NCI-H2196 (cell line): ENCODE results near the gene PPL.
"Not testable (repeated sequence)": the region's sequence is repeated elsewhere in the genome, so short reads cannot be mapped to it uniquely, and the experiment has no call there.

Experiments
- DNase-seq: peaks from one replicate; lab custom pipeline; 2025; ENCODE audit not compliant: unreplicated experiment; lab: John Stamatoyannopoulos, UW

PPL gene

GRCh38 chr16:4960579-4960978 is 23.6 kb upstream of the PPL start:
- no peak for DNase-seq

DNA sequence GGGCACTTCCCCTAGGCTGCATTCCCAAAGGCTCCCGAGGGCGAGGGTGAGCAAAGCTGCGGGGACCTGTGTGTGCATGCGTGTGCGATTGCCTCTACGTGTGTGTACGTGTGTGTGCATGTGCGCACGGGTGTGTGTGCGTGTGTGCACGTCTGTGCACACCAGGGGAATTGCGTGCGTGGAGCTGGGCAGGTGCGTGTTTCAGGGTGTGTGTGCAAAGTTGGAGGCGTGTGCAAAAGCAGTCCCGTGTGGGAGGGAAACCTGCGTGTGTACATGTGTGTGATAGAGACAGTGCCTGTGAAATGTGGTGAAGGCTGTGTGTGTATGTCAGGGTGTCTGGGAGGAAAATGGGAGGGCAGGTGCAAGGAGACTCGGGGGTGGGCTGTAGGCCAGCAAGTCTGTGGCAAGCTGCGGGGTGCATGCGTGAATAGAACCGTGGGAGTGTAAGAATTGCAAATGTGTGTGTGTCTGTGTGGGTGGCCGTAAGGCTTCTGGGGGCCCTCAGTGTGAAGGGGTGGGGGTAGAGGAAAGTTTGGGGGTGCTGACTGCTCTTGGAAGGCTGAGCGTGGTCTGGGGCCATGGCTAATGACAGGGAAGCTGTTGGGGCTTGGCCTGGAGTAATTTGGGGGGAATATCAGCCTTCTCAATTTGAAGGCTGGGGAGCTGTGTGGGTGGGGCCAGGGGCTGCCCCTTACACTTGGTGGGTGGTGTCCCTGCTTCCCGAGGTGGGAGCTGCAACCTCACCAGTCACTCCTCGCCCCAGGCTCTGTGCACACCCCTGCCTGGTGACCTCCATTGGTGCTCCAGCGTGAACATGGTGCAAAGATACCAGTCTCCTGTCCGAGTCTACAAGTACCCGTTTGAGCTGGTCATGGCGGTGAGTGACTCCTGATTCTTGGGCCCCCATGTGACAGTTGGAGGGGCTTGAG is 21.8 kb upstream of the PPL start:
- DNase-seq: no peak

DNA sequence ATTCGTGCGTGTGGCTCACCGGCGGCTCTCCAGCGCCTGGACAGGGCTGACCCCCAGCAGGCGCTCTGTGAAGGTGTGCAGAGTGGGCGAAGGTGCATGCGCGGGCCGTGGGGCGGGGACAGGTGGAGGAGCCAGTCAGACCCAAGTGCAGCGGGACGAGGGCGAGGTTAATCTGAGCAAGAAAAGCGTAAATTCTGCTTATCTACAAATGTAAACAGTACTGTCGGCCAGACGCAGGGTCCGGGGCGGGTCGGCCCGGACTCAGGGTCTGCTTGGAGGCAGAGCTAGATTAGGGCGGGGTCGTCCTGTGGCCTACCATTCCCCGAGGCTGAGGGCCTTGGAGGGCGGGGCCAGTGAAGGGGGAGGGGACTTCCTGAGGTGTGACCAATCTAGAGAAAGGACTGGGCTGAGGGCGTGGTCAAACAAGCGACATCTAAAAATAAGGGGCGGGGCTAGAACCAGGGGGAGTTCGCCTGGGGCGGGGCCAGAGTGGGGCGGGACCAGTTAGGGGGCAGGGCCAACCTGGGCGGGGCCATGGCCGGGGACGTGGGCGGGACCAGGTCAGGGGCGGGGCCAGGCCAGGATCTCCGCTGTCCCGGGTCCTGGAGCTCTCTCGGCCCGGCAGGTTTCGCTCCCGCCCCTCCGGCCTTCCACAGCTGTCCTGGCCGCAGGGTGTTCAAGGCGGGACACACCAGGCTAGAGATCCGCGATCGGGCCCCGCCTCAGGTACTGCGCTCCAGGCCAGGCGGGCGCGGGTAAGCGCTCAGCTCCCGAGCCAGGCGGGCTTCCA is 21.0 kb upstream of the PPL start, which contains the start of gene SEC14L5:
SEC14L5 (plus strand) TSS at position 611 of the 790 bp plus-strand sequence. CDS start 994 bp downstream, outside the sequence.
- DNase-seq: peak; percentile 98

DNA sequence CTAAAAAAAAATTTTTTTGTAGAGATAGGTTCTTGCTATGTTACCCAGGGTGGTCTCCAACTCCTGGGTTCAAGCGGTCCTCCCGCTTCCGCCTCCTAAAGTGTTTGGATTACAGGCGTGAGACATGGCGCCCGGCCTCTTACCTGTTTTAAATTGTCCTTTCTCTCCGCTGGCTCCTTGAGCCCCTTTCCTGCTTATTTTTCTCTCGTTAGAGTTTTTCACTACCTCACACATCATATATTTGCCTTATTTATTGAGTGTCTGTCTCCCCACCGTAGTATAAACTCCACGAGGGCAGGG is 20.4 kb upstream of the PPL start:
- DNase-seq: no peak

DNA sequence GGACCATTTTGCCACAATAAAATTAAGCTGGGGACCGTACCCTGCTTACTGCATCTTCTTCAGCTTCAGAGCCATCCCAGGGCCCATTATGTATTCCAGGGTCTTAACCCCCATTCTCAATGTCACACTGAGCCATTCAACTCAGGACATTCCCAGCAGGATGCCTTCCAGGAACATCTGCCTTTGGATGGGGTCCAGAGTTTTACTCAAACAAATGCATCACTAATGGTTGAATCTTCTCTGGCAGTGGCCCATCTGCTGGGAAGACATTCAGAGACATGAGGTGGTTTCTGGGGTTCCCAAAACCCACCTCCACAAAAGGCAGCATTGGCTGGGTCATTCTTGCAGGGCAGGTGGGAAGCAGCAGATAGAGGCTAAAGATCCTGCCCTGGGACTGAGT is 17.8 kb upstream of the PPL start:
- no peak for DNase-seq

GRCh38 chr16:4951583-4951982 is 14.6 kb upstream of the PPL start:
- DNase-seq: not testable (repeated sequence)

- no peak for DNase-seq
Measured at GRCh38 chr16:4949986-4950385, 13.0 kb upstream of the PPL start.

- DNase-seq: no peak
Measured at GRCh38 chr16:4948903-4949766, 12.2 kb upstream of the PPL start.

DNA sequence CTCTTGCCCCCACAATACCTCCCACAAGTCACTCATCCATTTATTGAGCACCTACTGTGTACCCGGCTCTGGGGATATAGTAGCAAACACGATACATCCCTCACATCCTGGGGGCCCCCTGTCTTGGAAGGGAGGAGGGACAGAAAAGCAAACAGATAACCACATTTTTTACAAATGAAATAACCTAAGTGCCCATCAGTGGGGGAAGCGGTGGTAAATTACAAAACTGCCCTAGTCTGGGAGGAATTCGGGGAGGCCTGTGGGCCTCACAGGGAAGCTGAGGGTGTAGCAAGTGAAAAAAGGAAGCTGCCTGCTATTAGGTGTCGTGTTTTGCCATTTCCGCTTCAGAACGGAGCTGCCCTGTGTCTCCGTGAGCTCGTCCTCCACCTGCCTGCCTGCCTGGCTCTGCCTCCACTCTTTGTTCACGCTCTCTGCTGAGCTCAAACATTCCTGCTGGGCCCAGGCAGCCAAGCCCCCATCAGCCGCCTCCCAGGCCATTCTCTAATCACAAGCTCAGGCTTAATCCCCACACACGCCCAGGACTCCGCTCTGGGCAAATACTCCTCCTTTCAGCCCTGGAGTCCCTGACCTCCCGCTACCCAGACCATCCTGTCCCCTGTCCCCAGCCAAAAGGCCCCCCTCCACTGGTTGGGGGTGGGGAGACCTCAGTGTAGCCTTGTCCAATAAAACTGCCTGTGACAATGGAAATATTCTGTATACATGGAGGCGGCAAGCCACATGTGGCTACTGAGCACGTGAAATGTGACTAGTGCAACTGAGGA is 11.0 kb upstream of the PPL start:
- peak; percentile 45 for DNase-seq

DNA sequence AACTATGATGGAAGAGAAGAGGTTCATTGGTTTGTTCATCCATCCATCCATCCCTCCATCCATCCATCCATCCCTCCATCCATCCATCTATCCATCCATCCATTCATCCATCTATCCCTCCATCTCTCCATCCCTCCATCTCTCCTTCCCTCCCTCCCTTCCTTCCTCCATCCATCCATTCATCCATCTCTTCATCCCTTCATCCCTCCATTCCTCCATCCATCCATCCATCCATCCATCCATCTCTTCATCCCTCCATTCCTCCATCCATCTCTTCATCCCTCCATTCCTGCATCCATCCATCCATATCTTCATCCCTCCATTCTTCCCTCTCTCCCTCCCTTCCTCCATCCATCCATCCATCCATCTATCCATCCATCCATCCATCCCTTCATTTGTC is 10.0 kb upstream of the PPL start:
- no peak for DNase-seq

GRCh38 chr16:4945560-4946502 is 8.9 kb upstream of the PPL start:
- DNase-seq: no peak

DNA sequence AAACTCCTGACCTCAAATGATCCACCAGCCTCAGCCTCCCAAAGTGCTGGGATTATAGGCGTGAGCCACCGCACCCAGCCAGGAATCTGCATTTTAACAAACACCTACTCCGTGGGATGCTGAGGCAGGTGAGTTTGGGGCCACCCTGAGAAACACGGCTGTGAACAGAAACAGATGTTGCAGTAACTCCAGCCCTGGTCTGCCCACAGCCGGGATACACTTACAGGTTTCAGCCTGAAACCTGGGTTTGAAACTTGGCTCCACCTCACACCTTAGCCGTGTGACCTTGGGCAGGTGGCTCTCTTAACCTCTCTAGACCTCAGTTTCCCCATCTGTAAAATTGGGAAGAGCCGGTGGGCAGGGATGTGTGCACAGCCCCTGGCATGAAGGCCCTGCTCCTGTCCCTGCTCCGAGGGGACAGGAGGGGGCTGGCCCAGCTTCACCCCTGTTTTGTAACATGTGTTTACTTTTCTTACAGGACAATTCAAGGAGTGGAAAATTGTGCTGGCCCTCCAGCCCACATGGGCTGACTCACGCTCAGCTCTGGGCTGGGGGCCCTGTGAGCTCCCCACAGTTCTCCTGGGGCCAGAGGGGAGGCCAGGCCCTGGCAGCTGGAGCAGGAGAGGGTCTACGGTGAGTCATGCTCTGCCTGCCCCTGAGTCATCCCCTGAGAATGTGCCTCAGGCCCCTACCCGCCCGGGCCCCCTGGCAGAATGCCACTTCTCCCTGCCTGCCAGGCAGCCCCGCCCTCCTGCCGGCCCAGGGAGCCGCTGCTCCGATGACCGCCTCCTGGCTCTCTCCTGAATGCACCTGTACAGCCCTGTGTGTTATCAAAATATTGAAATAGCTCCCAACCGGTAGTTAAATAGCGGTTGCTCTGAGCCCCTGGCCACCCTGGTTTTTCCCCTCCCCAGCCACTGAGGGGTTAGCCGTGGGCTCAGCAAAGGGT is 7.7 kb upstream of the PPL start:
- DNase-seq: peak; percentile 91

GRCh38 chr16:4942481-4942880 is 5.5 kb upstream of the PPL start:
- DNase-seq: no peak

DNA sequence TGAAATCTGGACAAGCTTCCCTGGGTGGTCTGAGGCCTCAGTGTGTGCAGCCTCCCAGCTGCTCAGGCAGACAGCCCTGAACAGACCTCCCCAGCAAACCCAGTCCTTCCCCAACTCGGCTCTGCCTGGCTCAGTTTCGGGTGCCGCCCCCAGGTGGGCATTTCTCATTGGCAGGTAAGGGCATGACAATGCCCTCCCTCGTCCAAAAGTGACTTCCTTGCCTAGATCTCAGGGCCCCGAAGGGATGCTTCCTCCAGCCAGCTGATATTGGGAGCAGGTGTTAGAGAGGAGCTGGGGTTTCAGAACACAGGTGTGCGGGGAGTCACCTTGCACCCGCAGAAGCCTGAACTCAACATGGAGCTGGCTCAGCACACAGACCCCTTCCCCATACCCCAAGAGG is 3.8 kb upstream of the PPL start:
- DNase-seq: no peak

DNA sequence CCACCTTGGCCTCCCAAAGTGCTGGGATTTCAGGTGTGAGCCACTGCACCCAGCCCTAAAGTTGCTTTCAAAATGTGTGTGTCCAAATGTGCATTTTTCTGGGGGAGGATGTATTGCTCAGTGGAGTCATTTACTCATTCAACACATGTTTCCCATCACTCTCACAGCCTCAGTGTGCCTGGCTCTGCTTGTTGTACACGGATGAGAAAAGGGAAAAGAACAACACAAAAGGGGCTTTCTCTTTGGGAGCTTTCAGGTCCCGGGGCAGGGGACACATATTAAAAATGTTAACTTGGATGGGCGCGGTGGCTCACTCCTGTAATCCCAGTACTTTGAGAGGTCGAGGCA is 1.7 kb upstream of the PPL start:
- DNase-seq: no peak

GRCh38 chr16:4937782-4938682 is 1.1 kb upstream of the PPL start:
- peak; percentile 53 for DNase-seq
